GM18499 (cell line): ENCODE results near the gene OR4K17.
"Not testable (repeated sequence)": the region's sequence is repeated elsewhere in the genome, so short reads cannot be mapped to it uniquely, and the experiment has no call there.

Experiments
- ATAC-seq: cut with Tn5 transposase; IDR thresholded peaks from one replicate; pipeline ENCODE4 v1.9.1; 2021; ENCODE audit warnings: moderate number of reproducible peaks; ENCODE audit not compliant: insufficient read depth, unreplicated experiment

OR4K17 gene, protein sequence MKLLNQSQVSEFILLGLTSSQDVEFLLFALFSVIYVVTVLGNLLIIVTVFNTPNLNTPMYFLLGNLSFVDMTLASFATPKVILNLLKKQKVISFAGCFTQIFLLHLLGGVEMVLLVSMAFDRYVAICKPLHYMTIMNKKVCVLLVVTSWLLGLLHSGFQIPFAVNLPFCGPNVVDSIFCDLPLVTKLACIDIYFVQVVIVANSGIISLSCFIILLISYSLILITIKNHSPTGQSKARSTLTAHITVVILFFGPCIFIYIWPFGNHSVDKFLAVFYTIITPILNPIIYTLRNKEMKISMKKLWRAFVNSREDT

DNA sequence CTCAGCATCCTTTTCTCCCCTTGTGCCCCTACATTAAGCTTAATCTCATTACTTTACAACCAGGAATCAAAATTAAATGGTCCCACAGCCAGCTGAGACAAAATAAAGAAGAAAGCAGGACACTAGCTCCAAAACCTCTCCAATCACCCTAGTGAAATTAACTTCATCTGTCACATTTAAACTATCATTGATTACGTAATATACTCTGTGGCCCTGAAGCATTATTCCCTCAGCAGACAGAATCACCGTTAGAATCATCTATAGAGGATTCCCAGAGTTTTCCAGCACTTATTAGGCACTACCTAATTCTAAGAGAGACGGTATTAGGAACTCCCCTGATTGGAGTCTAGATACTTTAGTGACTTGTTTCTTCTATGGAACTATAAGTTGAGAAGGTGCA, at the start of gene OR4K17:
TSS of gene OR4K17 (plus strand) at position 302 of the 400 bp plus-strand sequence. CDS start 6,761 bp downstream, outside the sequence.
- ATAC-seq = no peak

DNA sequence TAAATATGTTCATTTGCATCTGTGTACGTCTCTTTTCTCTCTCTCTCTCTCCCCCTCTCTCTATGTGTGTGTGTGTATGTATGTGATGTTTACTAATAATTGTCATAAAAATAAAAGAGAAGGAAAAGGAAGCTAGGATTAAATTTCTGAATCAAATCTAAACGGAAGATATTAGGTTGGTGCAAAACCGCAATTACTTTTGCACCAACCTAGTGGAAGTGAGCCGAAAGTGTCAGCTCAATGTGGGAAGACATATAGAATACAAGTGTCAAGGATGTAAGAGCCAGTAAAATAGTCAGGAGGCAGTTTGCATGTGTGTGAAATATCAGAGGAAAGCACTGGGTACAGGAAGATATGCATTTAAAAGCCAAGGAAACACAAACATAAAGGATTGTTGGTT, 18.5 kb upstream of the OR4K17 start:
- ATAC-seq = no peak

DNA sequence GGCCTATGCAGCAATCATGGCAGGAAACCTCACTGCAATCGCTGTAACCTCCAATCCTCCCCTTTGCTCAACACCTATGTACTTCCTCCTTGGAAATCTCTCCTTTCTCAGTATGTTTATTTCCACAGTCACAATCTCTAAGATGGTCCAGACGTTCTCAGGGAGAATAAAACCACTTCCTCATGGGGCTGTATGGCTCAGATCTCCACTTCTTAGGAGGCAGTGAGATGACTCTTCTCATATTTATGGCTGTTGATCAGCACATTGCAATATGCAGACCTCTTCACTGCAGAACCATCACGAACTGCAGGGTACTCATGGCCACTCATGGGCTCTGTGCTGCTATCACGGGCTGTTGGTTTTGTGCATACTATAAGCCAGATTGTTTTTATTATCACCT, 17.1 kb upstream of the OR4K17 start:
- no peak for ATAC-seq

DNA sequence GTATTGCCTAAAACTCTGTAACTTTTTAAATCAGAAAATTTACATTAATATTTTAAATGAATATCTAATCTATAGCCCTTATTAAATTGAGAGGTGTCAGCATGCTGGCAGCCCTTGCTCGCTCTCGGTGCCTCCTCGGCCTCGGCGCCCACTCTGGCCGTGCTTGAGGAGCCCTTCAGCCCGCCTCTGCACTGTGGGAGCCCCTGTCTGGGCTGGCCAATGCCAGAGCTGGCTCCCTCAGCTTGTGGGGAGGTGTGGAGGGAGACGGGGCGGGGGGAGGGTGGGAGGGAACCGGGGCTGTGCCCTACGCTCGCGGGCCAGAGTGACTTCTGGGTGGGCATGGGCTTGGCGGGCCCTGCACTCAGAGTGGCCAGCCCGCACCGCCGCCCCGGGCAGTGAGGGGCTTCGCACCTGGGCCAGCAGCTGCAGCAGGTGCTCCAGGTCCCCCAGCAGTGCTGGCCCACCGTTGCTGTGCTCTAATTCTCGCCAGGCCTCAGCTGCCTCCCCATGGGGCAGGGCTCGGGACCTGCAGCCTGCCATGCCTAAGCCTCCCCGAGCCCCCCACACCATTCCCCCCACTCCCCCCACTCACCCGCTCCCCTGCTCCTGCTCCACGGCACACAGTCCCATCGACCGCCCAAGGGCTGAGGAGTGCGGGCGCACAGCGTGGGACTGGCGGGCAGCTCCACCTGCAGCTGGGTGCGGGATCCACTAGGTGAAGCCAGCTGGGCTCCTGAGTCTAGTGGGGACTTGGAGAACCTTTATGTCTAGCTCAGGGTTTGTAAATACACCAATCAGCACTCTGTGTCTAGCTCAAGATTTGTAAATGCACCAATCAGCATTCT, 11.4 kb upstream of the OR4K17 start:
- ATAC-seq = not testable (repeated sequence)

DNA sequence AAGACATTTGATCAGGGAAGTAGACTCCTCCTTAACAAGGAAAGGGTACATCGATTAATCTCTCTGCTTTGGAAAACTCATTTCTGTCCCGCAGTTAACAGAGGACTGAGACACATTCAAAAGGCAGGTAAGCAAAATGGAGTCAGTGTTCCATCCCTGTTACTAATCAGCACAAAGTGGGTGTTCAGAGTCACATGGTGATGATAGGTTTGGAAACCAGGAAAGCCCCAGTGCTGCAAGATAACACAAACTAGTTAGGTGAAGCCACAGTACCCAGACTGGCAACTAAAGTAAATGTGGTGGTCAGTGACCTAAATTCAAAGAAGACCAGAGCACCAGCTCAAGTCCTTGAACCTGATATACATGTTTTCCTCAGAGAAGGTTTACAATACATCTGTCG, 1.8 kb downstream of the OR4K17 start:
- no peak for ATAC-seq

DNA sequence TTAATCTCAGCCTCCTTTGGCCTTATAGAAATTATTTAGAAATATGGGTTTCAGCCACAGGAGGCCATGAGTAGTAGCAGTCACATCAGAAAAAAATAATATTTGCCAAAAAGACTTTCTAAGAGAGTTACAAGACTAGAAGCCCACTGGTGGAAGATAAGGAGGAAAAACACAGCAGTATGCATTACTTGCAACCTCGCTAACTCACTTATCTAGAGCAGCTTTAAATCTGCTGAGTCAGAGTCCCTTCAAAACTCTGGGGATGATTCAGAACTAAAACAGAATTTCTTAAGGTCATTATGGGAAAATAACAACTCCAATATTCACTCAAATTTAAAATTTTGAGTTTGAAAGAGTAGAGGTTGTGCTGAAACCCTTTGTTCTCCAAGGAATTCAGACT, 6.2 kb downstream of the OR4K17 start:
- ATAC-seq = no peak

DNA sequence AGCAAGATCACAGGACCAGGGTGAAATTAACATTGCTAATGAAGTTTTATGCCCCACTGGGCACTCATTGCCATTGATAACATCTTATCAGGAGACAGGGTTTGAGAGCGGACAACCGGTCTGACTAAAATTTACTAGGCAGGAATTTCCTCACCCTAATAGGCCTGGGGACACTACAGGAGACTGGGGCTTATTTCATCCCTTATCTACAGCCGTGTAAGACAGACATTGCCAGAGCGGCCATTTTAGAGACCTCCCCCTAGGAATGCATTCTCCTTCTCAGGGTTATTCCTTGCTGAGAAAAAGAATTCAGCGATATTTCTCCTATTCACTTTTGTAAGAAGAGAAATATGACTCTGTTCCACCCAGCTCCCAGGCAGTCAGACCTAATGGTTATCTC, 8.3 kb downstream of the OR4K17 start:
- ATAC-seq = no peak

DNA sequence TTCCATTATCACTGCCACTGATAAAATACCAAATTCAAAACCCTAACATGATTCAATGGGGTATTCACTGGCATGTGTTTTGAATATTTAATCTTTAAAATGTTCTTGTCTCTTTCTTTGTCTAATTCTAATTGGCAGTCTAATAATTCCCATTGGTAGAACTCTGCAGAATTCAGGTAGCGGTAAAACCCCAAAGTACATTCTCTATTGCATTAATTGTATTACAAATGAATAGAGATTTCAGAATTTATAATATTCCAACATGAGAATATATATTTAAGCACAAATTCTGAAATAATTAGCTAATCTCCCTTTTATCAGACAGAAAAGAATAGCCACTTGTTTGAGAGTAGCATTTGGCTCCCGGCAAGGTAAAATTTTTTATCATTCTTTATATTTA, 28.0 kb downstream of the OR4K17 start, which contains the start of gene OR4N5:
TSS of gene OR4N5 (plus strand) at position 301 of the 400 bp plus-strand sequence. CDS start 4,916 bp downstream, outside the sequence.
- no peak for ATAC-seq

DNA sequence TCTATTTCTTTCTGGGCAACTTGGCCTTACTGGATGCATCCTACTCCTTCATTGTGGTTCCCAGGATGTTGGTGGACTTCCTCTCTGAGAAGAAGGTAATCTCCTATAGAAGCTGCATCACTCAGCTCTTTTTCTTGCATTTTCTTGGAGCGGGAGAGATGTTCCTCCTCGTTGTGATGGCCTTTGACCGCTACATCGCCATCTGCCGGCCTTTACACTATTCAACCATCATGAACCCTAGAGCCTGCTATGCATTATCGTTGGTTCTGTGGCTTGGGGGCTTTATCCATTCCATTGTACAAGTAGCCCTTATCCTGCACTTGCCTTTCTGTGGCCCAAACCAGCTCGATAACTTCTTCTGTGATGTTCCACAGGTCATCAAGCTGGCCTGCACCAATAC, 33.4 kb downstream of the OR4K17 start:
- ATAC-seq = no peak

DNA sequence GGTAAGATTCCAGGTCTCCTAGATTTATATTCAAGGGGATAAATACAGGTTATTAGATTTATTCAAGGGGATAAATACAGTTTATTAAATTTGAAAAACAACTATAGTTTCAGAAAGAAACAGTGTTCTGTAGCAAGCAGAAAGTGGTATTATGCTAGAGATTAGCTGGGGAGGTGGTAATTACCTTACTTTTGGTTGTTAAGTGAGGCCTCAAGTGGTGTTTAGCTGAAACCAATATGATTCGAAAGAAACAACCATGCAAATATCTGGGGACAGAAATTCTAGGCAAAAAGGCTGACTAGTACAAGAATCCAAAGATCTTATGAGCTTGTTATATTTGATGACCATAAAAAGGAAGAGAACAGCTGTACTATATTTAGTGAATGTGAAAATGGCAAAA, 34.3 kb downstream of the OR4K17 start:
- ATAC-seq = no peak

DNA sequence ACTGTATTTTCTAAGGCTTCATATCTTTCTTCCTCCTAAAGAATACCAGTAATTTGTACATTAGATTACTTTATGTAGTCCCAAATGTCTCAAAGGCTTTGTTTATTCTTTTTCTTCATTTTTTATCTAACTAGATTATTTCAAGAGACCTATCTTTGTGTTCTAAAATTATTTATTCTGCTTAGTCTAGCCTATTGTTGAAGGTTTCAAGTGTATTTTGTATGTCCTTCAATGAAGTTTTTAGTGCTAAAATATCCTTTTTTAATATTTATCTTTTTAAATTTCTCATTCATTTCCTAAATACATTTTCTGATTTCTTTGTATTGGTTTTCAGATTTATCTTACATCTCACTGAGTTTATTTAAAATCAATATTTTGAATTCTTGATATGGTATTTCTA, 53.9 kb downstream of the OR4K17 start:
- no peak for ATAC-seq

DNA sequence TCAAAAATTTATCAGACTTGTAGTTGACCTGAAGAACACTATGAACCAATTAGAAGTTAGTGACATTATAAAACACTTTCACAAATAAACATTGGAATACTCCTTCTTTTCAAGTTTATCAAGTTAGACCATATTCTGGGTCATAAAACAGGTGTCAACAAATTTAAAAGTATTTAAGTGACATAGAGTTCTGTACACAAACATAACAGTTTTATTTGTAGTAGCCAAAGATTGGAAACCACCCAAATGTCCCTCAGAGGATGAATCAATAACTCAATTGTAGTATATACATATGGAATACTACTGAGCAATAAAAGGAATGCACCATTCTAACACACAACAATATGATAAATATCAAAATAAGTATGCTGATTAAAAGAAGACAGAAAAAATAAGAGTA, 56.6 kb downstream of the OR4K17 start:
- ATAC-seq = no peak

DNA sequence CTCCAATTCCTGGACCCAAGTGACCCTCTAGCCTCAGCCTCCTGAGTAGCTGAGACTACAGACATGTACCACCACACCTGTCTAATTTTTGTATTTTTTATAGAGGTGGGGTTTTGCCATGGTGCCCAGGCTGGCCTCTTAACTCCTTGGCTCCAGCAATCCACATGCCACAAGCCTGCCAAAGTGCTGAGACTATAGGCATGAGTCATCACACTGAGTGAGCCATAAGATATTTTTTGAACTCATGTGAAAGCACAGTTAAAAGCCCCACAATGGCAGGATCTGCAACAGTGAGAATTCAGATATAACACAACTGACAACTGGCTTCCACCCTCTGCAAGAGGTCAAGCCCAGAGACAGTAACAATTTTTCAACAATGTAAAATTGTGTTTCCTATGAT, 59.3 kb downstream of the OR4K17 start:
- ATAC-seq = not testable (repeated sequence)
